GM18520 (cell line): ENCODE results near the gene ARL6IP6.
"Not testable (repeated sequence)": the region's sequence is repeated elsewhere in the genome, so short reads cannot be mapped to it uniquely, and the experiment has no call there.

Experiments used
- ATAC-seq: cut with Tn5 transposase; IDR thresholded peaks from one replicate; pipeline ENCODE4 v1.9.1; 2021; ENCODE audit not compliant: unreplicated experiment

Gene ARL6IP6

GRCh38 chr2:152720794-152721193 lies 2.4 kb downstream of the ARL6IP6 start:
- ATAC-seq = no peak

- not testable (repeated sequence) for ATAC-seq
Observed at GRCh38 chr2:152722639-152723038, 4.2 kb downstream of the ARL6IP6 start.

- ATAC-seq = no peak
Observed at GRCh38 chr2:152723918-152724317, 5.5 kb downstream of the ARL6IP6 start.

GRCh38 chr2:152729844-152730243 lies 11.4 kb downstream of the ARL6IP6 start:
- peak; percentile 37 for ATAC-seq

GRCh38 chr2:152730591-152731333 lies 12.3 kb downstream of the ARL6IP6 start:
- ATAC-seq = peak; percentile 86

- not testable (repeated sequence) for ATAC-seq
Observed at GRCh38 chr2:152737509-152737908, 19.1 kb downstream of the ARL6IP6 start.

GRCh38 chr2:152738438-152738837 lies 20.0 kb downstream of the ARL6IP6 start:
- no peak for ATAC-seq

GRCh38 chr2:152739705-152740104 lies 21.3 kb downstream of the ARL6IP6 start:
- ATAC-seq = not testable (repeated sequence)

DNA sequence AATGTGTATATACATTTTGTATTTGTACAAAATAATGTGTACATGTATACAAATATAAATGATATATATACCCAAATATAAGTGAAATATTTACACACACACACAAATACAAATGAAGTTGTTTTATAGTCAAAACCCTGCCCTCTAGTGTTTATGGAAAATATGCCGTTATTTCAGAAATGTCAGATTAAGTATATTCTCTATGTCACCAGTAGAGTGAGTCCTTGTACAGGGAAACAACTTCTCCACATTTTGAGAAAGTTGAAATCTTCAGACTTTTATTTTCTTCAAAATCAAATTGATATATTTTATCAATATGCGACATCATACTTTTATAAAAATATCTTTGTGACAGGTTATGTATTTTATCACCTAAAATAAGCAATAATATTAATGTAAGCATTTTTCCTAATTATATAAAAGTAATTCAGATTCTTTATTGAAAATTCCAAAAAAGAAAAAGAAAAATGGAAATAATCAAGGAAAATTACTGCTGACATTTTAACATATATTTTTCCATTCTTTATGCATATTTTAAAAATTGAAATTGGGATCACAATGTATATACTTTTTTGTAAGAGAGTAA lies 22.4 kb downstream of the ARL6IP6 start:
- peak; percentile 91 for ATAC-seq

GRCh38 chr2:152743002-152743401 lies 24.6 kb downstream of the ARL6IP6 start:
- ATAC-seq = no peak

DNA sequence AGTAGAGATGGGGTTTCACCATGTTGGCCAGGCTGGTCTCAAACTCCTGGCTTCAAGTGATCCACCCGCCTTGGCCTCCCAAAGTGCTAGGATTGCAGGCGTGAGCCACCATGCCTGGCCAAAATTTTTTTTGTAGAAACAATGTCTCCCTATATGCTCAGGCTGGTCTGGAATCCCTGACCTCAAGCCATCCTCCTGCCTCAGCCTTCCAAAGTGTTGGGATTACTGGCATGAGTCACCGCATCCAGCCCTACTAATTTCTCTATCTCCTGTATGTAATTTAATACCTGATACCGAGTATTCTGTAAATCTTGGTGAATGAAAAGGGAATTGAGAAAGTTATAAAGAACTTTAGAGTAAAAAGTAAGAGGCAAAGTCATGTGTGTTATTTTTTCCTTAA lies 29.3 kb downstream of the ARL6IP6 start:
- ATAC-seq = not testable (repeated sequence)

DNA sequence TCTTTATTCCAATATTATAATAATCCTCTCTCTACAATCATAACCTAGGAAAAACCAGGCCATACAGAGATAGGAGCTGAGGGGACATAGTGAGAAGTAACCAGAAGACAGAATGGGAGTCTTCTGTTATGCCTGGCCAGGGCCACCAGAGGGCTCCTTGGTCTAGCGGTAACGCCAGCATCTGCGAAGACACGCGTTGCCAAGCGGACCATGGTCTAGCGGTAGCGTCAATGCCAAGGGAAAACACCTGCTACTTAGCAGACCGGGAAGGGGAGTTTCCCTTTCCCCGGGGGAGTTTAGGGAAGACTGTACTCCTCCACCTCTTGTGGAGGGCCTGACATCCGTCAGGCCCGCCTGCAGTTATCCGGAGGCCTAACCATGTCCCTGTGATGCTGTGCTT lies 36.6 kb downstream of the ARL6IP6 start:
- no peak for ATAC-seq

DNA sequence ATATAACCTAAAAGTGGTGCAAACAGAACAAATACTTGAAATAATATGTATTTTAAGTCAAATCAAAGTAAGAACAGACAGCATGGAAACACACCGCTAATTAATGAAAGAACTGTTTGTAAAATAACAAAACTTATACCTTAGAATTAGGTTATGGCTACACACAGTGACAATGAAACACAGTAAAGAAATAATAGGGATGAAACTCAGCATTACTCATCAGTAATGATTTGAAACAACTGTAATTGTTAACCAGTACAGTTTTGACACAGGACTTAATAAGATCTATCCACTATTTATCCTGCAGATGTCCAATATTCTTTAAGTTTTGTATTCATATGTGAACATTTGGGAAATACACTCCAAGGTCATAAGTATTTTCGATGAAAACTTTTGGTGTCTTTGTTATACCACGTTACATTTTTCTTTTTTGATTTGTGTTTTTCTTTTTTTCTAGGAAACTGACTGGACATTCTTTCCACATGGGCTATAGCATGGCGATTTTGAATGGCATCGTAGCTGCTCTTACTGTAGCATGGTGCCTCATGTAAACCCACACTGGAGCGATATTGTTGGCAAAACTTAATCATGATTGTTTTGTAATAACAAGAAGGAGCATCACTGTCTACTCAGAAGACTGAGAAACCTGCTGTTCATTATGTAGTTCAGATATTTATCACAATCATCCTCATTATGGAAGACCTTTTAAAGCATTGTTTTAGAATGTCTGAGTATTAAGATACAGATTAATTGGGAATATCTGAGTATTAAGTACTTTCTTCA lies 41.1 kb downstream of the ARL6IP6 start:
- ATAC-seq = no peak

DNA sequence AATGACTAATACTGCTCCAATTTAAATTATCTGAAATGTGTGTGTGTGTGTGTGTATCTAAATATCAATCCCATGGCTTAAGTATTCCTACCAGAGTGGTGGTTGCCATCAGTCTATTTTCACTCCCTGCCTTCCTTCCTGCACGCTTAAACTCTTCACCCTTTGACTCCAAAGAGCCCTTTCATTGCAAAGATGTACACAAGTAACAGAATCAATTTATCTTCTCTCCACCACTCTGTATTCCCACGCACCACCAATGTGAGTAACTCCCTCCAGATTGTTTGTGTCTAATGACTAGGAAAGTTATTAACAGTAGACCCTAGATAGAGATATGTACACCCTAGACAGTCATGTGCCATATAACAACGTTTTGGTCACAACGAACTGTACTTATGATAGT lies 42.8 kb downstream of the ARL6IP6 start:
- ATAC-seq = no peak

DNA sequence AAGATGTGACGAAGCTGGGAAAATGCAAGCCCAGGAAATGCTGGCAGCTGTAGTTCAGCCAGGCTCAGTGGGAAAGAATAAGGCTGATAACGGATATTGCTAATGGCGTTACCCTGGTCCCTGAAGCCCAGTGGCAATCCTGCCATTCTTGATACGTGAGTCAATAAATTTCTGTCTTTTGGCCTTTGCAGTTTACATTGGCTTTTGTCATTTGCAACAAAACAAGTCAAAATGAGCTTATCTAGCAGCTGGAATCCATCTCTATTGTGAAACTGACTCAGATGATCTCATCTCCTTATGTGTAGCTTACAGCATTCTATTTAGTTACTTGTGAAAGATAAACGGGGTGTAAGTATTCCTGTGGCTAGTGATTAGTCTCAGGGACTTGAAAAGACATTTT lies 43.8 kb downstream of the ARL6IP6 start:
- ATAC-seq = no peak

DNA sequence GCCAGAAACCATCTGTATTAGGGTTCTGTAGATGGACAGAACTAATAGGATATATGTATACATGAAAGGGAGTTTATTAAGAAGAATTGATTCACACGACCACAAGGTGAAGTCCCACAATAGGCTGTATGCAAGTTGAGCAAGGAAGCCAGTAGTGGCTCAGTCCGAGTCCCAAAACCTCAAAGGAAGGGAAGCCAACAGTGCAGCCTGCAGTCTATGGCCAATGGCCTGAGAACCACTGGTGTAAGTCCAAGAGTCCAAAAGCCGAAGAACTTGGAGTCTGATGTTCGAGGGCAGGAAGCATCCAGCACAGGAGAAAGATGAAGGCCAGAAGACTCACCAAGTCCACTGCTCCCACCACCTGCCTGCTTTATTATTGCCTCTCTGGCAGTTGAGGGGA lies 44.8 kb downstream of the ARL6IP6 start:
- not testable (repeated sequence) for ATAC-seq

DNA sequence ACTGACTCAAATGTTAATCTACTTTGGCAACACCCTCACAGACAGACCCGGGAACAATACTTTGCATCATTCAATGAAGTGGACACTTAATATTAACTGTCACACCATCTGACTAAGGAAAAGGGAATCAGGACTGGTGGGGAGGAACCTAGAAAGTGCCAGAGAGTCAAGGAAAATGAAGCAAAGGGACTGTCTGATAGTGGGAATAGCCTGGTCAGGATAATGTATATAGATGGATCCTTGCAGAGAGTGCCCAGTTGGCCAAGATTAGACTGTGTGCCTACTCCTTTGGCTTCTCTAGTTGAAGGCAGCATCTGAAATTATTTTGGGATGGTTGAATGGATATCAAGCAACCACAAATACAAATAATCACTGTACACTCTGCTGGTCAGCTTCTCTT lies 45.2 kb downstream of the ARL6IP6 start:
- ATAC-seq = no peak

GRCh38 chr2:152766928-152767327 lies 48.5 kb downstream of the ARL6IP6 start:
- ATAC-seq = no peak

DNA sequence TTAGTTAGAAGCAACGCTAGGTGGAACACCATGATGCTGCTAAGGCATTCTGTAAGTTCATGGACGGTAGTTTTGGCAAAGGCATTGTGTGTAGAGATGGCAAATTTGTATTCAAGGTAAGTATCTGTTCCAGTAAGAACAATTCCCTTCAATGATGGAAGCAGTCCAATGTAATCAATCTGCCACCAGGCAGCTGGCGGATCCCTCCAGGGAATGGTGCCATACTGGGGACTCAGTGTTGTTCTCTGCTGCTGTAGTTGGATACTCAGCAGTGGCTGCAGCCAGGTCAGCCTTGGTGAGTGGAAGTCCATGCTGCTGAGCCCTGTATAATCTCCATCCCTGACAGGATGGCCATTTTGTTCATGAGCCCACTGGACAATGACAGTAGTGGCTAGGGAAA lies 62.8 kb downstream of the ARL6IP6 start:
- no peak for ATAC-seq

- ATAC-seq = no peak
Observed at GRCh38 chr2:152782171-152782570, 63.8 kb downstream of the ARL6IP6 start.

GRCh38 chr2:152790883-152791282 lies 72.5 kb downstream of the ARL6IP6 start:
- no peak for ATAC-seq

- ATAC-seq = no peak
Observed at GRCh38 chr2:152791979-152792378, 73.6 kb downstream of the ARL6IP6 start.
